T-helper 17 cell (primary cell): ENCODE results near the gene TROAP. TPM values are rescaled to one million over a fixed set of nuclear protein-coding genes. Genes with fewer than 3 reads are reported as not detected.

ENCODE experiments used
- total RNA-seq, 4 donors: library from RNA in 2 of 4; stranded (reverse) in 2 of 4; gene quantifications; one replicate each; pipeline ENCODE4 v1.2.3 and lab custom pipeline; 2022 to 2026

Gene TROAP
- total RNA-seq, 2 donors from 2014 or later, result 0.55 TPM; not detected in 1

Other genes with a start within 250 kb of the TROAP start
- gene DHH, start 228.5 kb upstream of the TROAP start, total RNA-seq, result under 1 TPM; 0.17 to 0.44 TPM
- 100 to 1,000 TPM; 257 to 270 TPM for gene LMBR1L, start 212.4 kb upstream of the TROAP start, total RNA-seq
- gene TUBA1B, start 191.9 kb upstream of the TROAP start, total RNA-seq, result 100 to 1,000 TPM; 137 to 159 TPM
- gene TUBA1A, start 134.2 kb upstream of the TROAP start, total RNA-seq, result 100 to 1,000 TPM; 282 to 416 TPM
- gene TUBA1C, start 58.2 kb upstream of the TROAP start, total RNA-seq, result 10 to 100 TPM; 49.7 to 66.7 TPM
- gene PRPH, start 28.1 kb upstream of the TROAP start, total RNA-seq, result not detected
- gene C1QL4, start 13.9 kb downstream of the TROAP start, total RNA-seq, result not detected
- not detected for gene DNAJC22, start 23.6 kb downstream of the TROAP start, total RNA-seq
- 1 to 10 TPM; 5.2 TPM for gene SPATS2, start 44.2 kb downstream of the TROAP start, total RNA-seq
- gene KCNH3, start 215.8 kb downstream of the TROAP start, total RNA-seq, result 1 to 10 TPM; 2.7 to 3.1 TPM
- 10 to 100 TPM; 78.0 to 92.2 TPM for gene MCRS1, start 244.9 kb downstream of the TROAP start, total RNA-seq